ENCODE data around the gene OR52I1. TPM values are rescaled to one million over a fixed set of nuclear protein-coding genes. Genes with fewer than 3 reads are reported as not detected.

Gene OR52I1
- total and polyA plus RNA-seq, 8 donors = not detected

DNA sequence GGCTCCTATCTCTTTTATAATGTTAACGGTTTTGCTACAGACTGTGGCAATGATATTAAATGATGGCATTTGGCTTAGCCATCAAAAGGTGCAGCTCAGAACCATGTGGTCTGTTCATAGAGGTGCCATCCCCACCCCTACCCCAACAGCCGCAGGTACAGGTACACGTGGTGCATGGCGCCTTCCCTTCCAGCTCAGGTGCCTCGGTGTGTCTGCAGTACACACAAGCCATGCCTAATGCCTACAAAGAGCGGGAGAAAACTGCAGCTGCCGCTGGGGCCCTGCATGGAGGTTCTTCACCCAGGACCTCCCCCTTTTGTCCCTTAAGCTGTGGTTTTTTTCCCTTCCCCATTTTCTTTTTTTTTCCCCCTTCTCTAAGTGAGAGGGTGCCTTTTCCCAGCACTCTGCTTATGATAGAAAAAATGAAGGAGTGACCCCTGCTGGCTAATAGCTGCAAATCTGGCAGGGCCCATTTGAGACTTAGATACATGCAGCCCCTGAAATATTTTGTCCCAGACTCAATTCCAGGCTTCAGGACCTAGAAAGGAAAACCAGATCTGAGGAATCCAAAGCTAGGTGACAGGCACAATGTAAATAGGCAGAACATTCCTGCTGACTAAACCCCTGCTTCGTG, 42.4 kb upstream of the OR52I1 start:
- Histone ChIP-seq H3K9me3 (no peaks in the 10 kb centered on the region), H3K27me3 (no peaks in the 10 kb centered on the region), H3K4me1 (peaks cover 0 to 11% (median 5%) of the 10 kb centered on the region in 3 donors), H3K36me3 (no peaks in the 10 kb centered on the region), H3K4me3 (no peak overlapping the region), H3K27ac (no peak overlapping the region)
- intact Hi-C loops (cut with DNase I) = no loop called here
- TF ChIP-seq, protein P1, sequence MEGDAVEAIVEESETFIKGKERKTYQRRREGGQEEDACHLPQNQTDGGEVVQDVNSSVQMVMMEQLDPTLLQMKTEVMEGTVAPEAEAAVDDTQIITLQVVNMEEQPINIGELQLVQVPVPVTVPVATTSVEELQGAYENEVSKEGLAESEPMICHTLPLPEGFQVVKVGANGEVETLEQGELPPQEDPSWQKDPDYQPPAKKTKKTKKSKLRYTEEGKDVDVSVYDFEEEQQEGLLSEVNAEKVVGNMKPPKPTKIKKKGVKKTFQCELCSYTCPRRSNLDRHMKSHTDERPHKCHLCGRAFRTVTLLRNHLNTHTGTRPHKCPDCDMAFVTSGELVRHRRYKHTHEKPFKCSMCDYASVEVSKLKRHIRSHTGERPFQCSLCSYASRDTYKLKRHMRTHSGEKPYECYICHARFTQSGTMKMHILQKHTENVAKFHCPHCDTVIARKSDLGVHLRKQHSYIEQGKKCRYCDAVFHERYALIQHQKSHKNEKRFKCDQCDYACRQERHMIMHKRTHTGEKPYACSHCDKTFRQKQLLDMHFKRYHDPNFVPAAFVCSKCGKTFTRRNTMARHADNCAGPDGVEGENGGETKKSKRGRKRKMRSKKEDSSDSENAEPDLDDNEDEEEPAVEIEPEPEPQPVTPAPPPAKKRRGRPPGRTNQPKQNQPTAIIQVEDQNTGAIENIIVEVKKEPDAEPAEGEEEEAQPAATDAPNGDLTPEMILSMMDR (IDR thresholded peaks at IDR 0.05) = no peak
- DNase-seq (no peak), ATAC-seq (peak in 1 of 4 donors; percentile 42), FAIRE-seq (no peak)
- WGBS, 2 donors = 71 to 82% methylated on average over 8 of the region's 8 CpGs

DNA sequence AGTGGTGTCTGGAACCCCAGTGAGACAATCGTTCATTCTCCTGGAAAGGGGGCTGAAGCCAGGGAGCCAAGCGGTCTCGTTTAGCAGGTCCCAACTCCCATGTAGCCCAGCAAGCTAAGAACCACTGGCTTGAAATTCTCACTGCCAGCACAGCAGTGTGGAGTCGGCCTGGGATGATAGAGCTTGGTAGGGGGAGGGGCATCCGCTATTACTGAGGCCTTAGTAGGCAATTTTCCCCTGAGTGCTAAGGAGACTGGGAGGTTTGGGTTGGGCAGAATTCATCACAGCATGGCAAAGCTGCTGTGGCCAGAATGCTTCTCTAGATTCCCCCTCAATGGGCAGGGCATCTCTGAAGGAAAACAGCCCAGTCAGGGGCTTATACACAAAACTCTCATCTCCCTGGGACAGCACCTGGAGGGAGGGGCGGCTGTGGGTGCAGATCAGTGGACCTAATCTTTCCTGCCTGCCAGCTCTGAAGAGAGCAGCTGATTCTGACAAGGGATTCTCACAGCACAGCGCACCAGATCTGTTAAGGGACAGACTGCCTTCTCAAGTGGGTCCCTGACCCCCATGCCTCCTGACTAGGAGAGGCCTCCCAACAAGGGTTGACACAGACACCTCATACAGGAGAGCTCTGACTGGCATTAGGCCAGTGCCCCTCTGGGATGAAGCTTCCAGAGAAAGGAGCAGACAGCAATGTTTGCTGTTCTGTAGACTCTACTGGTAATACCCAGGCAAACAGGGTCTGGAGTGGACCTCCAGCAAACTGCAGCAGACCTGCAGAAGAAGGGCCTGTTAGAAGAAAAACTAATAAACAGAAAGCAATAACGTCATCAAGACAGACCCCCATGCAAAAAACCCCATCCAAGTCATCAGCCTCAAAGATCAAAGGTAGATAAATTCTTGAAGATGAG, 34.1 kb upstream of the OR52I1 start:
- Histone ChIP-seq H3K27ac (peak overlapping the region in 2 of 4 donors; percentile 22 to 65), H3K27me3 (no peaks in the 10 kb centered on the region), H3K36me3 (no peaks in the 10 kb centered on the region), H3K9me3 (no peaks in the 10 kb centered on the region), H3K4me1 (peaks cover 11 to 17% (median 14%) of the 10 kb centered on the region in 3 donors), H3K4me3 (no peak overlapping the region)
- FAIRE-seq (no peak), DNase-seq (peak in 4 of 6 donors; percentile 19 to 44 (median 30)), ATAC-seq (peak; percentile 63 to 91 (median 78))
- TF ChIP-seq, protein P1 (IDR thresholded peaks at IDR 0.05) = no peak
- intact Hi-C loops (cut with DNase I) = no loop called here
- WGBS, 2 donors = 51 to 52% methylated on average over 8 of the region's 8 CpGs

DNA sequence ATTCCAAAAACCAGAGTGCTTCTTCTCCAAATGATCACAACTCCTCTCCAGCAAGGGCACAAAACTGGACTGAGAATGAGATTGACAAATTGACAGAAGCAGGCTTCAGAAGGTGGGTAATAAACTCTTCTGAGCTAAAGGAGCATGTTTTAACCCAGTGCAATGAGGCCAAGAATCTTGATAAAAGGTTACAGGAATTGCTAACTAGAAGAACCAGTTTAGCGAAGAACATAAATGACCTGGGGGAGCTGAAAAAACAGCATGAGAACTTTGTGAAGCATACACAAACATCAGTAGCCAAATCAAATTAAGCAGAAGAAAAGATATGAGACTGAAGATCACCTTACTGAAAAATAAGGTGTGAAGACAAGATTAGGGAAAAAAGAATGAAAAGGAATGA, 33.4 kb upstream of the OR52I1 start:
- peak overlapping the region in 2 of 4 donors; percentile 22 to 65 for H3K27ac ChIP-seq

DNA sequence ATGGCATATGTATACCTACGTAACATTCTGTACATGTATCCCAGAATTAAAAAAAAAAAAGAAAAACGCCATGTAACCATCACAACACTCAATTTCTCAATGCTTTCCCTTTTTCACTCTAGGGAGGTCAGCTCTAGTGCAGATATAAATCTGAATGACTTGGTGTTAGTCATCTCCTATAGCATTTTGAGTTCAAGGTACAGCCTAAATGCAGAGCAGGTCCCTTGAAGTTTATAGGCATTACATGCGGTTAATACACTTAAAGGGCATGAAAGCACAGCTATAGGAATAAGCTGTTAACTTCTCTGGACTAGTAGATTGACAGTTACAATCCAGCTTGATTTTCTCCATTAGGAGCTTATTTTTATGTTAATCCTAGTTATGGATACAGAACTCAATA, 28.5 kb upstream of the OR52I1 start:
- H3K4me1 ChIP-seq = peaks cover under 1 to 5% (median under 1%) of the 10 kb centered on the region in 3 donors
- no peaks in the 10 kb centered on the region for H3K27me3 ChIP-seq
- no peak for FAIRE-seq
- 79% methylated on average over 3 of the region's 3 CpGs for WGBS, 2 donors
- no peak overlapping the region for H3K4me3 ChIP-seq
- no peaks in the 10 kb centered on the region for H3K9me3 ChIP-seq
- intact Hi-C loops (cut with DNase I) = no loop called here
- no peak overlapping the region for H3K27ac ChIP-seq
- ATAC-seq = no peak
- TF ChIP-seq, protein P1 (IDR thresholded peaks at IDR 0.05) = no peak
- no peaks in the 10 kb centered on the region for H3K36me3 ChIP-seq
- no peak for DNase-seq

More for the DNA sequence above, 33.4 kb upstream of the OR52I1 start:
- Histone ChIP-seq H3K27me3 (no peaks in the 10 kb centered on the region), H3K4me3 (no peak overlapping the region), H3K9me3 (no peaks in the 10 kb centered on the region), H3K36me3 (no peaks in the 10 kb centered on the region), H3K4me1 (peaks cover 11 to 17% (median 14%) of the 10 kb centered on the region in 3 donors)
- no peak for FAIRE-seq
- DNase-seq = peak in 1 of 6 donors; percentile 4
- ATAC-seq = peak; percentile 68 to 85 (median 80)
- 24 to 28% methylated on average over 1 of the region's 1 CpG for WGBS, 2 donors
- TF ChIP-seq, protein P1 (IDR thresholded peaks at IDR 0.05) = no peak
- intact Hi-C loops (cut with DNase I) = no loop called here
